Cardiac fibroblast (primary cell): ENCODE data around the gene IL19.

Source experiments
- DNase-seq, 2 donors: peaks; one replicate each; pipeline versions ENCODE4 v3.0.0 to v3.0.0-alpha.2; 2010; ENCODE audit warnings: low read depth in 2 of 2
- H3K4me3 ChIP-seq, 2 donors: replicated peaks in 1 of 2; 1 replicate in 1 of 2; 2 replicates in 1 of 2; pipeline ENCODE4 v1.5.1; 2011; ENCODE audit warnings: low read depth in 2 of 2, low read length in 2 of 2, mild to moderate bottlenecking in 2 of 2, moderate library complexity in 1 of 2
- CTCF ChIP-seq: IDR thresholded peaks from one replicate; pipeline ENCODE4 v1.5.1; 2011; ENCODE audit warnings: low read depth, mild to moderate bottlenecking, low read length, inconsistent platforms

The IL19 gene

GRCh38 chr1:206799311-206799710 lies 28.7 kb downstream of the IL19 start:
- no peak for TF ChIP-seq CTCF
- no peak overlapping the region for H3K4me3 ChIP-seq
- no peak for DNase-seq

- DNase-seq = no peak
- TF ChIP-seq CTCF = no peak
- H3K4me3 ChIP-seq = no peak overlapping the region
These were observed 29.8 kb downstream of the IL19 start for GRCh38 chr1:206800411-206800810.

GRCh38 chr1:206800891-206801290 lies 30.3 kb downstream of the IL19 start:
- no peak for TF ChIP-seq CTCF
- H3K4me3 ChIP-seq = no peak overlapping the region
- no peak for DNase-seq

DNA sequence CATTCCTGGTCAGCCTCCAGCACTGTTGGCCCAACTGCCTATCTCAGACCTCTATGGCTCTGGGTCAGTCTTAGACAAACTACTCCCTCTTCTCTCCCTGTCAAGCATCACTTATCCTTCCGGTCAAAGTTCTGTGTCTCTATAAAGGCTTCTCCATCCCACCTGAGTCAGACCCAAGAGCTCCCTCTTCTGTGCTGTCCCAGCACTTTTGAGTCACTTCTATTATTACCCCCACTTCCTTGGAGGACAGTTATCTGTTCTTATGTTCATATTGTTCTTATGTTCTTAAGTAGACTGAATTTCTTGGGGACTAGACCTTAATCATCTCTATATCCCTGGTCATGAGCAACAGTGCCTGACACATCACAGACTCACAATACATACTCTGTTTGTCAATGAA lies 30.9 kb downstream of the IL19 start:
- no peak overlapping the region for H3K4me3 ChIP-seq
- no peak for TF ChIP-seq CTCF
- no peak for DNase-seq

DNA sequence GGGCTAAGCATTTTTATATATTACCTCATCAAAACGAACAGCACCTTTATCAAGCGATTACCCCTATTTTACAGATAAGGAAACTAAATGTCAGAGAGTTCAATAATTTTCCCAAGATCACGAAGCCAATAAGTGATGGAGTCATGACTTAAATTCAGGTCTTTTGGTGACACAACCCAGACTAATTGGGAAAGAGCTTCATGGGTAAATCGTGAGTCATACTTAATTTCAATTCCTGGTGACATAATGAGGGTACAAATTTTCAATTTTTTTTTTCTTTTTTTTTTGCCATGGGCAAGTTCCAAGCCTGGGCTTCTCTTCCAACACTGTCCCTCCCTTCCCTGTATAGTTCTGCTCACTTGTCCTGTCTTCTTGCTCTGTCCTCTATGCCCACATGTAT lies 31.8 kb downstream of the IL19 start:
- no peak for TF ChIP-seq CTCF
- peak in 1 of 2 donors; percentile 45 for DNase-seq
- no peak overlapping the region for H3K4me3 ChIP-seq

- TF ChIP-seq CTCF = no peak
- peak in 1 of 2 donors; percentile 32 for DNase-seq
These were observed 32.7 kb downstream of the IL19 start for GRCh38 chr1:206803221-206803730.

GRCh38 chr1:206804156-206804737 lies 33.7 kb downstream of the IL19 start:
- no peak for DNase-seq
- H3K4me3 ChIP-seq = no peak overlapping the region
- no peak for TF ChIP-seq CTCF

More at GRCh38 chr1:206803221-206803730, 32.7 kb downstream of the IL19 start:
- no peak overlapping the region for H3K4me3 ChIP-seq
